CD14-positive monocyte (primary cell): ENCODE measurements around the gene RAPGEF6. TPM values are rescaled to one million over a fixed set of nuclear protein-coding genes. Genes with fewer than 3 reads are reported as not detected.
"Not testable (repeated sequence)": the region's sequence is repeated elsewhere in the genome, so short reads cannot be mapped to it uniquely, and the experiment has no call there.

Experiments
- DNase-seq, 3 donors: peaks; one replicate each; pipeline ENCODE4 v3.0.0-alpha.2; 2011 to 2022
- H2AFZ ChIP-seq: 2 replicates; pipeline ENCODE4 v1.6.0; 2012; ENCODE audit warnings: mild to moderate bottlenecking, low read depth, low read length, inconsistent platforms; ENCODE audit not compliant: insufficient read depth, poor library complexity, severe bottlenecking
- H3K27ac ChIP-seq, 2 donors: 1 replicate in 1 of 2; 2 replicates in 1 of 2; pipeline ENCODE4 v1.5.1; 2012 to 2013; ENCODE audit warnings: low read length in 2 of 2, control low read depth in 1 of 2, inconsistent platforms in 1 of 2, low read depth in 1 of 2, mild to moderate bottlenecking in 1 of 2
- H3K27me3 ChIP-seq, 2 donors: one replicate each; pipeline versions ENCODE4 v1.6.0 to v1.6.1; 2011 to 2013; ENCODE audit warnings: low read length in 2 of 2; ENCODE audit not compliant: control insufficient read depth in 2 of 2, insufficient read depth in 2 of 2
- H3K36me3 ChIP-seq, 2 donors: replicated peaks in 1 of 2; 1 replicate in 1 of 2; 2 replicates in 1 of 2; pipeline versions ENCODE4 v1.5.1 to v1.6.1; 2012 to 2013; ENCODE audit warnings: low read length in 2 of 2, control low read depth in 1 of 2, inconsistent platforms in 1 of 2, mild to moderate bottlenecking in 1 of 2; ENCODE audit not compliant: insufficient read depth in 2 of 2, control insufficient read depth in 1 of 2
- H3K4me1 ChIP-seq, 2 donors: 1 replicate in 1 of 2; 2 replicates in 1 of 2; pipeline versions ENCODE4 v1.5.1 to v1.6.1; 2012 to 2013; ENCODE audit warnings: low read length in 2 of 2, control low read depth in 1 of 2, inconsistent platforms in 1 of 2, mild to moderate bottlenecking in 1 of 2, moderate library complexity in 1 of 2; ENCODE audit not compliant: insufficient read depth in 2 of 2, control insufficient read depth in 1 of 2
- H3K4me2 ChIP-seq: replicated peaks from 2 replicates; pipeline ENCODE3; 2012; ENCODE audit warnings: low read length, moderate library complexity, mild to moderate bottlenecking; ENCODE audit not compliant: poor library complexity, severe bottlenecking; ENCODE audit errors: extremely low read depth
- H3K4me3 ChIP-seq, 3 experiments: fragments of 200-600 bp in 1 of 3; sonication (generic) in 1 of 3; replicated peaks in 1 of 3; 1 replicate in 2 of 3; 2 replicates in 1 of 3; pipeline ENCODE4 v1.5.1; 2011 to 2013; ENCODE audit warnings: low read length in 3 of 3, mild to moderate bottlenecking in 3 of 3, control low read depth in 2 of 3, low read depth in 2 of 3, inconsistent platforms in 1 of 3, moderate library complexity in 1 of 3
- H3K79me2 ChIP-seq: 2 replicates; pipeline ENCODE4 v1.6.0; 2012; ENCODE audit warnings: mild to moderate bottlenecking, control low read depth, inconsistent platforms, low read length, moderate library complexity; ENCODE audit not compliant: insufficient read depth
- H3K9ac ChIP-seq: 2 replicates; pipeline ENCODE4 v1.6.0; 2017; ENCODE audit warnings: low read length, mild to moderate bottlenecking; ENCODE audit not compliant: insufficient read depth, poor library complexity, severe bottlenecking
- H3K9me3 ChIP-seq, 2 donors: replicated peaks in 1 of 2; 1 replicate in 1 of 2; 2 replicates in 1 of 2; pipeline versions ENCODE4 v1.5.1 to v1.6.1; 2012 to 2013; ENCODE audit warnings: low read length in 2 of 2, control low read depth in 1 of 2; ENCODE audit not compliant: control insufficient read depth in 1 of 2, insufficient read depth in 1 of 2
- H4K20me1 ChIP-seq: 2 replicates; pipeline ENCODE4 v1.6.0; 2012; ENCODE audit warnings: mild to moderate bottlenecking, low read length, control low read depth, moderate library complexity; ENCODE audit not compliant: insufficient read depth
- H3K27ac Mint-ChIP-seq, 7 donors: one replicate each; pipeline ENCODE4 v1.8.0; 2020; ENCODE audit warnings: mild to moderate bottlenecking in 7 of 7, mixed read lengths in 7 of 7, moderate library complexity in 6 of 7, inconsistent platforms in 2 of 7
- H3K27me3 Mint-ChIP-seq, 3 donors: one replicate each; pipeline ENCODE4 v1.8.0; 2021 to 2022; ENCODE audit warnings: low read depth in 3 of 3, mild to moderate bottlenecking in 3 of 3, mixed read lengths in 3 of 3, moderate library complexity in 3 of 3, inconsistent platforms in 1 of 3
- H3K36me3 Mint-ChIP-seq, 2 donors: one replicate each; pipeline ENCODE4 v1.8.0; 2020; ENCODE audit warnings: mixed read lengths in 2 of 2, inconsistent platforms in 1 of 2, mild to moderate bottlenecking in 1 of 2
- H3K4me1 Mint-ChIP-seq: one replicate; pipeline ENCODE4 v1.8.0; 2020; ENCODE audit warnings: mild to moderate bottlenecking, mixed read lengths
- H3K4me3 Mint-ChIP-seq, 2 donors: one replicate each; pipeline ENCODE4 v1.8.0; 2020; ENCODE audit warnings: mild to moderate bottlenecking in 2 of 2, mixed read lengths in 2 of 2, moderate library complexity in 1 of 2
- H3K9me3 Mint-ChIP-seq, 7 donors: one replicate each; pipeline ENCODE4 v1.8.0; 2020 to 2022; ENCODE audit warnings: mixed read lengths in 7 of 7, mild to moderate bottlenecking in 6 of 7, moderate library complexity in 6 of 7, inconsistent platforms in 2 of 7
- WGBS: methylation state at CpG from one replicate; pipeline ENCODE4 v1.1.5; 2013; ENCODE audit warnings: missing lambda C conversion rate; ENCODE audit not compliant: insufficient coverage; 5-methylcytosine and 5-hydroxymethylcytosine counted together
- intact Hi-C, 2 donors: fragments of 100-400 bp; cut with micrococcal nuclease; formaldehyde crosslinking; loops; one replicate each; pipeline versions ENCODE4 v1.15.0 to v1.15.1; 2023
- polyA plus RNA-seq, 3 donors: library from polyadenylated mRNA; depleted of rRNA in 1 of 3; unstranded in 2 of 3; stranded (reverse) in 1 of 3; fragments of 300-500 nt in 2 of 3; fragments of >200 nt in 1 of 3; fragmentation: Illumina TruSeq in 2 of 3; gene quantifications; 1 replicate in 2 of 3; 2 replicates in 1 of 3; pipeline ENCODE4 v1.2.3, GENCODE V29; 2012 to 2021
- TF ChIP-seq, protein P1 (sequence below): fragments of 200-600 bp; IDR thresholded peaks from one replicate; pipeline ENCODE4 v1.8.0; 2022; ENCODE audit warnings: antibody characterized with exemption, mild to moderate bottlenecking

The RAPGEF6 gene
- polyA plus RNA-seq, 3 donors, result 2.9 to 4.8 (median 4.8) TPM

DNA sequence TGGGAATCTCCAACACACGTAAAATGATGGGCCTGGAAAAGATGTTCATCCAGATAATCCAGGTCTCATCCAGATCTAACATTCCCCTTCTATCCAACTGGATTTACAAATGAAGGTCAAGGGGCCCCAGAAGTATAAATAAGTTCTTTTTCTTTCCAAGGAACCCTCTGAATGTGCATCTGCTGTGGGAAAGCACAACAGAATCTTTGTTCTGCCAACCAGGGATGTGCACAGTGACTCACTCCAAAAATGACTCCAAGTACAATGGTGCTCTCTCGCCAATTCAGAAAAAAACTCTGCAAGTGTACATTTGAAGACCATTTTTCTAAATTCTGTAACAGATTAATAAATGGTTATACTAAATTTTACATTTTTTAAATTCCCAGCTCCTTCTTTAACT, 12.4 kb downstream of the RAPGEF6 start:
- no peak overlapping the region for H2AFZ ChIP-seq
- intact Hi-C loops, result no loop called here
- H3K9me3 ChIP-seq, result no peaks in the 10 kb centered on the region
- H3K27ac Mint-ChIP-seq, result no peak overlapping the region
- H3K4me1 ChIP-seq, result no peaks in the 10 kb centered on the region
- peaks cover 98% of the 10 kb centered on the region for H3K79me2 ChIP-seq
- no peak overlapping the region for H3K4me2 ChIP-seq
- TF ChIP-seq, protein P1, sequence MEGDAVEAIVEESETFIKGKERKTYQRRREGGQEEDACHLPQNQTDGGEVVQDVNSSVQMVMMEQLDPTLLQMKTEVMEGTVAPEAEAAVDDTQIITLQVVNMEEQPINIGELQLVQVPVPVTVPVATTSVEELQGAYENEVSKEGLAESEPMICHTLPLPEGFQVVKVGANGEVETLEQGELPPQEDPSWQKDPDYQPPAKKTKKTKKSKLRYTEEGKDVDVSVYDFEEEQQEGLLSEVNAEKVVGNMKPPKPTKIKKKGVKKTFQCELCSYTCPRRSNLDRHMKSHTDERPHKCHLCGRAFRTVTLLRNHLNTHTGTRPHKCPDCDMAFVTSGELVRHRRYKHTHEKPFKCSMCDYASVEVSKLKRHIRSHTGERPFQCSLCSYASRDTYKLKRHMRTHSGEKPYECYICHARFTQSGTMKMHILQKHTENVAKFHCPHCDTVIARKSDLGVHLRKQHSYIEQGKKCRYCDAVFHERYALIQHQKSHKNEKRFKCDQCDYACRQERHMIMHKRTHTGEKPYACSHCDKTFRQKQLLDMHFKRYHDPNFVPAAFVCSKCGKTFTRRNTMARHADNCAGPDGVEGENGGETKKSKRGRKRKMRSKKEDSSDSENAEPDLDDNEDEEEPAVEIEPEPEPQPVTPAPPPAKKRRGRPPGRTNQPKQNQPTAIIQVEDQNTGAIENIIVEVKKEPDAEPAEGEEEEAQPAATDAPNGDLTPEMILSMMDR, result no peak
- DNase-seq, result no peak
- H3K4me1 Mint-ChIP-seq, result peaks cover 14% of the 10 kb centered on the region
- peaks cover 2 to 8% of the 10 kb centered on the region in 2 donors for H3K36me3 ChIP-seq
- H3K27ac ChIP-seq, result no peak overlapping the region
- H3K27me3 ChIP-seq, result no peaks in the 10 kb centered on the region
- H3K4me3 ChIP-seq, result no peak overlapping the region
- H3K27me3 Mint-ChIP-seq, result peaks cover 0 to 4% (median 1%) of the 10 kb centered on the region in 3 donors
- H3K9ac ChIP-seq, result no peak overlapping the region
- H4K20me1 ChIP-seq, result peaks cover 66% of the 10 kb centered on the region
- no peaks in the 10 kb centered on the region for H3K9me3 Mint-ChIP-seq
- H3K36me3 Mint-ChIP-seq, result peaks cover 20 to 23% of the 10 kb centered on the region in 2 donors
- no CpG with 5 or more reads among the region's 2 CpGs for WGBS
- H3K4me3 Mint-ChIP-seq, result no peak overlapping the region

DNA sequence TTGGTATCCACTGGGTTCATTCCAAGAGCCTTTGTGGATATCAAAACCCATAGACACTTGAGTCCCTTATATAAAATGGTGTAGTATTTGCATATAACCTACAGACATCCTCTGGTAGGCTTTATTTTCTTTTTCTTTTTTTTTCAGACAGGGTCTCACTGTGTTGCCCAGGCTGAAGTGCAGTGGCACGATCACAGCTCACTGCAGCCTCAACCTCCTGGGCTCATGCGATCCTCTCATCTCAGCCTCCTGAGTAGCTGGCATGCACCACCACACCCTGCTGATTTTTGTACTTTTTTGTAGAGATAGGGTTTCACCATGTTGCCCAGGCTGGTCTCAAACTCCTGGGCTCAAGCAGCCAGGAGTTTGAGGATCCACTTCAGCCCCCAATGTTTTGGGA, 13.9 kb downstream of the RAPGEF6 start:
- H3K4me2 ChIP-seq, H3K4me3 Mint-ChIP-seq, H3K4me1 ChIP-seq, H3K36me3 ChIP-seq, H3K27me3 Mint-ChIP-seq, H3K4me3 ChIP-seq, H3K9ac ChIP-seq, H3K27ac ChIP-seq, DNase-seq, H3K27me3 ChIP-seq, intact Hi-C loops, H3K9me3 Mint-ChIP-seq, H2AFZ ChIP-seq, H3K9me3 ChIP-seq: not testable (repeated sequence)
- no CpG with 5 or more reads among the region's 2 CpGs for WGBS
- Mint-ChIP-seq H3K27ac (peak overlapping the region in 2 of 7 donors; percentile 45 to 73), H3K4me1 (peaks cover 19% of the 10 kb centered on the region), H3K36me3 (peaks cover 20 to 26% of the 10 kb centered on the region in 2 donors)
- H3K79me2 ChIP-seq, result peaks cover 98% of the 10 kb centered on the region
- H4K20me1 ChIP-seq, result peaks cover 75% of the 10 kb centered on the region
